Sigmoid colon (tissue), 4 donors: Measurements from ENCODE around the gene SLC41A1.

Source experiments
- EP300 ChIP-seq, 4 donors: sonication (generic); formaldehyde crosslinking; IDR thresholded peaks; one replicate each; pipeline ENCODE4 v1.6.1; 2017; ENCODE audit warnings: antibody characterized with exemption in 4 of 4
- POLR2A ChIP-seq, 2 donors: fragments of 450-650 bp; IDR thresholded peaks; one replicate each; pipeline ENCODE4 v1.6.1; 2016; ENCODE audit warnings: antibody characterized with exemption in 2 of 2, mild to moderate bottlenecking in 2 of 2, moderate library complexity in 2 of 2
- POLR2AphosphoS5 ChIP-seq, 4 donors: sonication (generic); formaldehyde crosslinking; IDR thresholded peaks; one replicate each; pipeline ENCODE4 v1.6.1; 2017; ENCODE audit warnings: antibody characterized with exemption in 4 of 4
- TF ChIP-seq, protein P1 (sequence below), 4 experiments: fragments of 450-650 bp in 3 of 4; fragments of 200-600 bp in 1 of 4; IDR thresholded peaks; one replicate each; pipeline ENCODE4 v1.5.1; 2016 to 2019; ENCODE audit warnings: antibody characterized with exemption in 4 of 4, mild to moderate bottlenecking in 3 of 4, moderate library complexity in 2 of 4

DNA sequence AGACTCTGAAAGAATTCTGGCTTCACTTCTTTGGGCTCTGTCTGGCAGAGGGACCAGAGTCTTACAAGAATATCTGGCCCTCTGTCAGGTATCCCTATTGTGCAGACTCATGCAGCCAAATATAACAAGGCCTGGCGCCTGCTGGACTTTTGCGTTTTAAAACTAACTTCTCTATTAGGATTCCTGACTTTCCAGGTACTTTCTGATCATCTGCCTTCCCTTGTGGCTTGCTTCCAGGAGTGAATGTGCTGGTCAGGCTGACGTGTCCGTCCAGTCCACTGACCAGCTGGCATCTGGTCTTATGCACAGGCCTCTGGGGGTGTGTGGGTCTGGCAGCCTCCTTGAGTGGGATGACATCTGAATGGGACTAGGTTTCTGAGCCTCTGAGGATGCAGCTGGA, 29.1 kb downstream of the SLC41A1 start:
- TF ChIP-seq, protein P1, sequence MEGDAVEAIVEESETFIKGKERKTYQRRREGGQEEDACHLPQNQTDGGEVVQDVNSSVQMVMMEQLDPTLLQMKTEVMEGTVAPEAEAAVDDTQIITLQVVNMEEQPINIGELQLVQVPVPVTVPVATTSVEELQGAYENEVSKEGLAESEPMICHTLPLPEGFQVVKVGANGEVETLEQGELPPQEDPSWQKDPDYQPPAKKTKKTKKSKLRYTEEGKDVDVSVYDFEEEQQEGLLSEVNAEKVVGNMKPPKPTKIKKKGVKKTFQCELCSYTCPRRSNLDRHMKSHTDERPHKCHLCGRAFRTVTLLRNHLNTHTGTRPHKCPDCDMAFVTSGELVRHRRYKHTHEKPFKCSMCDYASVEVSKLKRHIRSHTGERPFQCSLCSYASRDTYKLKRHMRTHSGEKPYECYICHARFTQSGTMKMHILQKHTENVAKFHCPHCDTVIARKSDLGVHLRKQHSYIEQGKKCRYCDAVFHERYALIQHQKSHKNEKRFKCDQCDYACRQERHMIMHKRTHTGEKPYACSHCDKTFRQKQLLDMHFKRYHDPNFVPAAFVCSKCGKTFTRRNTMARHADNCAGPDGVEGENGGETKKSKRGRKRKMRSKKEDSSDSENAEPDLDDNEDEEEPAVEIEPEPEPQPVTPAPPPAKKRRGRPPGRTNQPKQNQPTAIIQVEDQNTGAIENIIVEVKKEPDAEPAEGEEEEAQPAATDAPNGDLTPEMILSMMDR (IDR thresholded peaks at IDR 0.05), result no peak
- no peak for TF ChIP-seq EP300 (IDR thresholded peaks at IDR 0.05)
- TF ChIP-seq POLR2A (IDR thresholded peaks at IDR 0.05), result no peak
- no peak for TF ChIP-seq POLR2AphosphoS5 (IDR thresholded peaks at IDR 0.05)
